Body of pancreas (tissue), 4 donors: ENCODE results near the gene GET3.
"Not testable (repeated sequence)": the region's sequence is repeated elsewhere in the genome, so short reads cannot be mapped to it uniquely, and the experiment has no call there.

ENCODE experiments used
- POLR2A ChIP-seq, 3 donors: fragments of 450-650 bp; IDR thresholded peaks; one replicate each; pipeline ENCODE4 v1.6.1; 2016; ENCODE audit warnings: antibody characterized with exemption in 3 of 3, mild to moderate bottlenecking in 2 of 3
- TF ChIP-seq, protein P1 (sequence below), 7 experiments: fragments of 450-650 bp in 4 of 7; fragments of 200-600 bp in 3 of 7; sonication (generic) in 3 of 7; IDR thresholded peaks; one replicate each; pipeline ENCODE4 v1.5.1; 2016 to 2019; ENCODE audit warnings: antibody characterized with exemption in 7 of 7

DNA sequence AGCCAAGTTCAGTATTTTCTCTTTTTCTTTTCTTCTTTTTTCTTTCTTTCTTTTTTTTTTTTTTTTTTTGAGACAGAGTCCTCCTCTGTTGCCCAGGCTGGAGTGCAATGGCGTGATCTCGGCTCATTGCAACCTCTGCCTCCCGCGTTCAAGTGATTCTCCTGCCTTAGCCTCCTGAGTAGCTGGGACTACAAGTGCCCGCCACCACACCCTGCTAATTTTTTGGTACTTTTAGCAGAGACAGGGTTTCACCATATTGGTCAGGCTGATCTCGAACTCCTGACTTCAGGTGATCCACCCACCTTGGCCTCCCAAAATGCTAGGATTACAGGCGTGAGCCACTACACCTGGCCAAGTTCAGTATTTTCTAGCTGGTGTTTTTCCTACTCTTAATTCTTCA is 60.3 kb downstream of the GET3 start:
- TF ChIP-seq, protein P1, sequence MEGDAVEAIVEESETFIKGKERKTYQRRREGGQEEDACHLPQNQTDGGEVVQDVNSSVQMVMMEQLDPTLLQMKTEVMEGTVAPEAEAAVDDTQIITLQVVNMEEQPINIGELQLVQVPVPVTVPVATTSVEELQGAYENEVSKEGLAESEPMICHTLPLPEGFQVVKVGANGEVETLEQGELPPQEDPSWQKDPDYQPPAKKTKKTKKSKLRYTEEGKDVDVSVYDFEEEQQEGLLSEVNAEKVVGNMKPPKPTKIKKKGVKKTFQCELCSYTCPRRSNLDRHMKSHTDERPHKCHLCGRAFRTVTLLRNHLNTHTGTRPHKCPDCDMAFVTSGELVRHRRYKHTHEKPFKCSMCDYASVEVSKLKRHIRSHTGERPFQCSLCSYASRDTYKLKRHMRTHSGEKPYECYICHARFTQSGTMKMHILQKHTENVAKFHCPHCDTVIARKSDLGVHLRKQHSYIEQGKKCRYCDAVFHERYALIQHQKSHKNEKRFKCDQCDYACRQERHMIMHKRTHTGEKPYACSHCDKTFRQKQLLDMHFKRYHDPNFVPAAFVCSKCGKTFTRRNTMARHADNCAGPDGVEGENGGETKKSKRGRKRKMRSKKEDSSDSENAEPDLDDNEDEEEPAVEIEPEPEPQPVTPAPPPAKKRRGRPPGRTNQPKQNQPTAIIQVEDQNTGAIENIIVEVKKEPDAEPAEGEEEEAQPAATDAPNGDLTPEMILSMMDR (IDR thresholded peaks at IDR 0.05) = not testable (repeated sequence)
- not testable (repeated sequence) for TF ChIP-seq POLR2A (IDR thresholded peaks at IDR 0.05)
